Lung (tissue), 12 donors: ENCODE results near the gene WBP2NL. TPM values are rescaled to one million over a fixed set of nuclear protein-coding genes. Genes with fewer than 3 reads are reported as not detected.

Source experiments
- ATAC-seq: fragments of 200-7000 bp; cut with Tn5 transposase; one replicate; pipeline ENCODE4 v1.9.1; 2020; ENCODE audit warnings: moderate number of reproducible peaks; ENCODE audit not compliant: insufficient read depth, low FRiP score
- DNase-seq, 3 donors: peaks; one replicate each; pipeline ENCODE4 v3.0.0-alpha.2; 2013 to 2017
- H3K27ac ChIP-seq, 2 donors: one replicate each; pipeline ENCODE4 v1.5.1; 2013; ENCODE audit warnings: mild to moderate bottlenecking in 2 of 2, moderate library complexity in 2 of 2, control low read depth in 1 of 2, inconsistent platforms in 1 of 2, low read depth in 1 of 2, low read length in 1 of 2
- H3K27me3 ChIP-seq, 3 donors: one replicate each; pipeline ENCODE4 v1.5.1; 2013; ENCODE audit warnings: low read length in 2 of 3; ENCODE audit not compliant: control insufficient read depth in 3 of 3, insufficient read depth in 3 of 3
- H3K36me3 ChIP-seq, 4 donors: one replicate each; pipeline ENCODE4 v1.5.1; 2013; ENCODE audit warnings: low read length in 4 of 4, mild to moderate bottlenecking in 1 of 4, moderate library complexity in 1 of 4; ENCODE audit not compliant: control insufficient read depth in 4 of 4, insufficient read depth in 4 of 4
- H3K4me1 ChIP-seq, 5 donors: one replicate each; pipeline ENCODE4 v1.5.1; 2013; ENCODE audit warnings: low read length in 5 of 5, mild to moderate bottlenecking in 2 of 5, moderate library complexity in 1 of 5; ENCODE audit not compliant: control insufficient read depth in 5 of 5, insufficient read depth in 5 of 5
- H3K4me3 ChIP-seq: one replicate; pipeline ENCODE4 v1.5.1; 2013; ENCODE audit warnings: mild to moderate bottlenecking, control low read depth, moderate library complexity
- H3K9ac ChIP-seq, 2 donors: one replicate each; pipeline ENCODE4 v1.5.1; 2013; ENCODE audit warnings: low read length in 2 of 2, control low read depth in 1 of 2; ENCODE audit not compliant: insufficient read depth in 1 of 2
- H3K9me3 ChIP-seq, 4 donors: one replicate each; pipeline ENCODE4 v1.5.1; 2013; ENCODE audit warnings: low read length in 3 of 4, mild to moderate bottlenecking in 1 of 4, moderate library complexity in 1 of 4; ENCODE audit not compliant: control insufficient read depth in 4 of 4, insufficient read depth in 3 of 4
- CTCF ChIP-seq: IDR thresholded peaks from 2 replicates; pipeline ENCODE4 v1.5.1; 2012; ENCODE audit warnings: mild to moderate bottlenecking; ENCODE audit errors: control extremely low read depth, extremely low read depth
- WGBS, 2 donors: extraction: QIAGEN DNeasy Blood & Tissue Kit; methylation state at CpG; one replicate each; pipeline ENCODE4 v1.1.7; 2013; 5-methylcytosine and 5-hydroxymethylcytosine counted together
- polyA plus RNA-seq, 2 donors: library from polyadenylated mRNA; stranded (reverse); fragments of 200-250 nt; gene quantifications; one replicate each; pipeline ENCODE4 v1.2.1, GENCODE V29; 2013
- total RNA-seq, 2 donors: library from RNA; depleted of rRNA in 1 of 2; stranded (reverse); fragments of >200 nt in 1 of 2; gene quantifications; one replicate each; pipeline ENCODE4 v1.2.1, GENCODE V29; 2014 to 2021
- donor health status: control.
- donor health status: control.
- donor health status: Bipolar disorder and iron deficiency.
- donor health status: healthy.
- donor health status: DM: yes; HTN: yes; CAD: no.

The WBP2NL gene
- total and polyA plus RNA-seq, 4 donors, result 0.42 to 4.9 (median 1.3) TPM

- Histone ChIP-seq H3K9ac (no peak overlapping the region), H3K36me3 (no peaks in the 10 kb centered on the region), H3K9me3 (peaks cover 0 to 6% (median 1%) of the 10 kb centered on the region in 4 donors), H3K27me3 (no peaks in the 10 kb centered on the region), H3K4me3 (no peak overlapping the region), H3K4me1 (no peaks in the 10 kb centered on the region), H3K27ac (no peak overlapping the region)
- DNase-seq (no peak), ATAC-seq (no peak)
- no peak for TF ChIP-seq CTCF
- WGBS, 2 donors, result 95 to 96% methylated on average over 5 of the region's 5 CpGs
Measured at GRCh38 chr22:42033263-42034181, 34.9 kb downstream of the WBP2NL start.

GRCh38 chr22:42035256-42035655 lies 36.7 kb downstream of the WBP2NL start:
- no peak overlapping the region for H3K9ac ChIP-seq
- H3K9me3 ChIP-seq, result peaks cover 0 to 6% (median 1%) of the 10 kb centered on the region in 4 donors
- H3K27me3 ChIP-seq, result no peaks in the 10 kb centered on the region
- 87 to 93% methylated on average over 8 of the region's 8 CpGs for WGBS, 2 donors
- no peak for ATAC-seq
- no peak overlapping the region for H3K27ac ChIP-seq
- H3K4me1 ChIP-seq, result no peaks in the 10 kb centered on the region
- no peak overlapping the region for H3K4me3 ChIP-seq
- no peaks in the 10 kb centered on the region for H3K36me3 ChIP-seq
- no peak for DNase-seq
- no peak for TF ChIP-seq CTCF

DNA sequence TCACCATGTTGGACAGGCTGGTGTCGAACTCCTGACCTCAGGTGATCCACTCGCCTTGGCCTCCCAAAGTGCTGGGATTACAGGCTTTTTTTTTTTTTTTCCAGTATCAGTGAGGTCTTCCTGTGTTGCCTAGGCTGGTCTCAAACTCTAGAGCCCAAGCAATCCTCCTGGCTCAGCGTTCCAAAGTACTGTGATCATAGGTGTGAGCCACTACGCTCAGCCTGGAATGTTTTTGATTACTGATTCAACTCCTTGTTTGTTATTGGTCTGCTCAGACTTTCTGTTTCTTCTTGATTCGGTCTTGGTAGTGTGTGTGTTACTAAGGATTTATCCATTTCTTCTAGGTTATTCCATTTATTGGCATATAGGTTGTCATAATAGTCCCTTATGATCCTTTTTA lies 40.7 kb downstream of the WBP2NL start:
- WGBS, 2 donors, result 97% methylated on average over 5 of the region's 5 CpGs

More for the DNA sequence above, 40.7 kb downstream of the WBP2NL start:
- H3K27me3 ChIP-seq, result no peaks in the 10 kb centered on the region
- H3K9ac ChIP-seq, result no peak overlapping the region
- no peak for TF ChIP-seq CTCF
- DNase-seq (no peak), ATAC-seq (no peak)
- no peaks in the 10 kb centered on the region for H3K4me1 ChIP-seq
- no peak overlapping the region for H3K4me3 ChIP-seq
- H3K36me3 ChIP-seq, result no peaks in the 10 kb centered on the region
- no peak overlapping the region for H3K27ac ChIP-seq
- peaks cover 0 to 4% (median 0%) of the 10 kb centered on the region in 4 donors for H3K9me3 ChIP-seq
